ENCODE measurements around the gene MAGT1. TPM values are rescaled to one million over a fixed set of nuclear protein-coding genes. Genes with fewer than 3 reads are reported as not detected.
A peak's percentile ranks its signal among the peaks of the same experiment; 100 is the strongest.

MAGT1 gene
- total RNA-seq, 1 donor from 2014 or later = 70.0 TPM

GRCh38 chrX:77786365-77786680 lies 108.9 kb downstream of the MAGT1 start:
- peaks cover 53% of the 10 kb centered on the region for H3K79me2 ChIP-seq (ENCODE audit: low read depth)
- H3K4me1 ChIP-seq = no peaks in the 10 kb centered on the region
- peaks cover 14% of the 10 kb centered on the region for H3K9me3 Mint-ChIP-seq
- H3K27me3 ChIP-seq = no peaks in the 10 kb centered on the region
- TF ChIP-seq EZH2phosphoT487 (IDR thresholded peaks at IDR 0.05) (no peak), EZH2 (IDR thresholded peaks at IDR 0.05) (no peak), CTCF (IDR thresholded peaks at IDR 0.05) (no peak)
- peaks cover 3% of the 10 kb centered on the region for H3K27me3 Mint-ChIP-seq (ENCODE audit: insufficient read depth, low read depth)
- no peaks in the 10 kb centered on the region for H3K36me3 ChIP-seq
- no peak for DNase-seq (ENCODE audit: low spot score)
- no peaks in the 10 kb centered on the region for H3K4me1 Mint-ChIP-seq
- no peaks in the 10 kb centered on the region for H3F3A ChIP-seq (ENCODE audit: low read depth)
- H3K27ac Mint-ChIP-seq = peak overlapping the region; percentile 100
- H2AFZ ChIP-seq (replicated peaks) = peak overlapping the region; percentile 20
- peaks cover 35% of the 10 kb centered on the region for H4K20me1 ChIP-seq (ENCODE audit: low read depth)
- H3K4me3 ChIP-seq = peak overlapping the region; percentile 80
- H3K4me2 ChIP-seq = no peak overlapping the region
- H3K9me3 ChIP-seq (ENCODE audit: low read depth) = no peaks in the 10 kb centered on the region
- peaks cover 8% of the 10 kb centered on the region for H3K36me3 Mint-ChIP-seq
- no peak overlapping the region for H3K9ac ChIP-seq
- peak overlapping the region; percentile 100 for H3K4me3 Mint-ChIP-seq
- peak overlapping the region; percentile 98 for H3K27ac ChIP-seq

- no peaks in the 10 kb centered on the region for H3K4me1 ChIP-seq
- peaks cover 39% of the 10 kb centered on the region for H4K20me1 ChIP-seq (ENCODE audit: low read depth)
- DNase-seq (ENCODE audit: low spot score) = peak; percentile 85
- Mint-ChIP-seq H3K9me3 (peaks cover 17% of the 10 kb centered on the region), H3K4me3 (peak within 1 kb of the TSS; percentile 100), H3K27me3 (ENCODE audit: insufficient read depth, low read depth) (peaks cover 3% of the 10 kb centered on the region), H3K27ac (peak within 1 kb of the TSS; percentile 100), H3K36me3 (peaks cover 8% of the 10 kb centered on the region), H3K4me1 (no peaks in the 10 kb centered on the region)
- H3K27ac ChIP-seq = peak within 1 kb of the TSS; percentile 98
- H3K27me3 ChIP-seq = no peaks in the 10 kb centered on the region
- H3K4me3 ChIP-seq = peak within 1 kb of the TSS; percentile 80
- no peaks in the 10 kb centered on the region for H3K9me3 ChIP-seq (ENCODE audit: low read depth)
- no peaks in the 10 kb centered on the region for H3K36me3 ChIP-seq
- no peaks in the 10 kb centered on the region for H3F3A ChIP-seq (ENCODE audit: low read depth)
- H2AFZ ChIP-seq (replicated peaks) = peak within 1 kb of the TSS; percentile 65
- TF ChIP-seq EZH2phosphoT487 (IDR thresholded peaks at IDR 0.05) = no peak
- TF ChIP-seq EZH2 (IDR thresholded peaks at IDR 0.05) = no peak
- no peak for TF ChIP-seq CTCF (IDR thresholded peaks at IDR 0.05)
- peak within 1 kb of the TSS; percentile 98 for H3K9ac ChIP-seq
- peaks cover 59% of the 10 kb centered on the region for H3K79me2 ChIP-seq (ENCODE audit: low read depth)
- H3K4me2 ChIP-seq = peak within 1 kb of the TSS; percentile 68
Observed at GRCh38 chrX:77785486-77786364, 109.5 kb downstream of the MAGT1 start, which contains the start of gene ATRX. Gene ATRX, minus strand, starts transcription at chrX:77786216. Its CDS starts 215 bp downstream, at chrX:77786001.

- Histone ChIP-seq H3K9ac (no peak overlapping the region), H3F3A (ENCODE audit: low read depth) (no peaks in the 10 kb centered on the region), H3K4me2 (no peak overlapping the region), H4K20me1 (ENCODE audit: low read depth) (peaks cover 78% of the 10 kb centered on the region), H3K27ac (no peak overlapping the region), H3K27me3 (no peaks in the 10 kb centered on the region), H3K4me3 (no peak overlapping the region), H3K9me3 (ENCODE audit: low read depth) (peaks cover 5% of the 10 kb centered on the region), H2AFZ (replicated peaks) (no peak overlapping the region), H3K4me1 (no peaks in the 10 kb centered on the region), H3K79me2 (ENCODE audit: low read depth) (peaks cover 100% of the 10 kb centered on the region), H3K36me3 (no peaks in the 10 kb centered on the region)
- H3K27me3 Mint-ChIP-seq (ENCODE audit: insufficient read depth, low read depth) = no peaks in the 10 kb centered on the region
- no peak overlapping the region for H3K27ac Mint-ChIP-seq
- peaks cover 24% of the 10 kb centered on the region for H3K36me3 Mint-ChIP-seq
- no peak for TF ChIP-seq CTCF (IDR thresholded peaks at IDR 0.05)
- no peak for TF ChIP-seq EZH2 (IDR thresholded peaks at IDR 0.05)
- TF ChIP-seq EZH2phosphoT487 (IDR thresholded peaks at IDR 0.05) = no peak
- H3K4me3 Mint-ChIP-seq = no peak overlapping the region
- H3K4me1 Mint-ChIP-seq = no peaks in the 10 kb centered on the region
- DNase-seq (ENCODE audit: low spot score) = no peak
- peaks cover 42% of the 10 kb centered on the region for H3K9me3 Mint-ChIP-seq
Observed at GRCh38 chrX:77779695-77780094, 115.5 kb downstream of the MAGT1 start.
